Vagina (tissue), 2 donors: ENCODE data around the gene CNGA3.

ENCODE experiments used
- POLR2A ChIP-seq, 2 donors: fragments of 450-650 bp; IDR thresholded peaks; one replicate each; pipeline ENCODE4 v1.6.1; 2017; ENCODE audit warnings: antibody characterized with exemption in 2 of 2, mild to moderate bottlenecking in 2 of 2, moderate library complexity in 2 of 2
- POLR2AphosphoS5 ChIP-seq, 2 donors: sonication (generic); formaldehyde crosslinking; IDR thresholded peaks; one replicate each; pipeline ENCODE4 v1.9.0; 2017; ENCODE audit warnings: antibody characterized with exemption in 2 of 2, mild to moderate bottlenecking in 2 of 2, low read depth in 1 of 2; ENCODE audit not compliant: insufficient read depth in 1 of 2
- TF ChIP-seq, protein P1 (sequence below), 3 experiments: fragments of 450-650 bp in 2 of 3; fragments of 200-600 bp in 1 of 3; sonication (generic) in 1 of 3; IDR thresholded peaks; one replicate each; pipeline ENCODE4 v1.5.1; 2017 to 2019; ENCODE audit warnings: antibody characterized with exemption in 3 of 3, mild to moderate bottlenecking in 2 of 3, moderate library complexity in 2 of 3

GRCh38 chr2:98444436-98445176, 98.3 kb downstream of the CNGA3 start, which contains the start of gene INPP4A:
- TF ChIP-seq POLR2A (IDR thresholded peaks at IDR 0.05) (peak in 1 of 2 donors; percentile 59), POLR2AphosphoS5 (IDR thresholded peaks at IDR 0.05; ENCODE audit: insufficient read depth in 1 of 2, low read depth in 1 of 2) (no peak)
- TF ChIP-seq, protein P1, sequence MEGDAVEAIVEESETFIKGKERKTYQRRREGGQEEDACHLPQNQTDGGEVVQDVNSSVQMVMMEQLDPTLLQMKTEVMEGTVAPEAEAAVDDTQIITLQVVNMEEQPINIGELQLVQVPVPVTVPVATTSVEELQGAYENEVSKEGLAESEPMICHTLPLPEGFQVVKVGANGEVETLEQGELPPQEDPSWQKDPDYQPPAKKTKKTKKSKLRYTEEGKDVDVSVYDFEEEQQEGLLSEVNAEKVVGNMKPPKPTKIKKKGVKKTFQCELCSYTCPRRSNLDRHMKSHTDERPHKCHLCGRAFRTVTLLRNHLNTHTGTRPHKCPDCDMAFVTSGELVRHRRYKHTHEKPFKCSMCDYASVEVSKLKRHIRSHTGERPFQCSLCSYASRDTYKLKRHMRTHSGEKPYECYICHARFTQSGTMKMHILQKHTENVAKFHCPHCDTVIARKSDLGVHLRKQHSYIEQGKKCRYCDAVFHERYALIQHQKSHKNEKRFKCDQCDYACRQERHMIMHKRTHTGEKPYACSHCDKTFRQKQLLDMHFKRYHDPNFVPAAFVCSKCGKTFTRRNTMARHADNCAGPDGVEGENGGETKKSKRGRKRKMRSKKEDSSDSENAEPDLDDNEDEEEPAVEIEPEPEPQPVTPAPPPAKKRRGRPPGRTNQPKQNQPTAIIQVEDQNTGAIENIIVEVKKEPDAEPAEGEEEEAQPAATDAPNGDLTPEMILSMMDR (IDR thresholded peaks at IDR 0.05) = no peak
